Endodermal cell (in vitro differentiated cells): ENCODE results near the gene CD83. TPM values are rescaled to one million over a fixed set of nuclear protein-coding genes. Genes with fewer than 3 reads are reported as not detected.

Source experiments
- DNase-seq: peaks from one replicate; pipeline ENCODE4 v3.0.0-alpha.2; 2017
- H3K27ac ChIP-seq: 2 replicates; pipeline ENCODE4 v1.5.1; 2013; ENCODE audit warnings: mild to moderate bottlenecking, low read depth, low read length, moderate library complexity
- H3K27me3 ChIP-seq: 2 replicates; pipeline ENCODE4 v1.6.1; 2013; ENCODE audit warnings: mild to moderate bottlenecking, low read length, moderate library complexity; ENCODE audit not compliant: insufficient read depth, control insufficient read depth, poor library complexity, severe bottlenecking
- H3K36me3 ChIP-seq: 2 replicates; pipeline ENCODE4 v1.7.0; 2013; ENCODE audit warnings: mild to moderate bottlenecking, low read length, moderate library complexity; ENCODE audit not compliant: control insufficient read depth, insufficient read depth
- H3K4me1 ChIP-seq: one replicate; pipeline ENCODE4 v1.7.0; 2013; ENCODE audit warnings: low read length; ENCODE audit not compliant: control insufficient read depth, insufficient read depth
- H3K4me3 ChIP-seq: 2 replicates; pipeline ENCODE4 v1.5.1; 2013; ENCODE audit warnings: mild to moderate bottlenecking, low read length, moderate library complexity
- H3K9ac ChIP-seq: 2 replicates; pipeline ENCODE4 v1.6.1; 2013; ENCODE audit warnings: mild to moderate bottlenecking, low read length, moderate library complexity; ENCODE audit not compliant: poor library complexity, severe bottlenecking; ENCODE audit errors: extremely low read depth
- H3K9me3 ChIP-seq: 2 replicates; pipeline ENCODE4 v1.6.1; 2013; ENCODE audit warnings: mild to moderate bottlenecking, low read length, moderate library complexity; ENCODE audit not compliant: control insufficient read depth
- H3K27ac Mint-ChIP-seq: 2 replicates; pipeline ENCODE4 v1.8.0; 2020; ENCODE audit warnings: mixed read lengths
- H3K27me3 Mint-ChIP-seq: 2 replicates; pipeline ENCODE4 v1.8.0; 2021; ENCODE audit warnings: mild to moderate bottlenecking, mixed read lengths; ENCODE audit not compliant: insufficient read depth
- H3K36me3 Mint-ChIP-seq: 2 replicates; pipeline ENCODE4 v1.8.0; 2020; ENCODE audit warnings: low read depth, mixed read lengths
- H3K4me1 Mint-ChIP-seq: 2 replicates; pipeline ENCODE4 v1.8.0; 2020; ENCODE audit warnings: mixed read lengths
- H3K4me3 Mint-ChIP-seq: 2 replicates; pipeline ENCODE4 v1.8.0; 2020; ENCODE audit warnings: mild to moderate bottlenecking, moderate library complexity, mixed read lengths
- H3K9me3 Mint-ChIP-seq: 2 replicates; pipeline ENCODE4 v1.8.0; 2020; ENCODE audit warnings: mild to moderate bottlenecking, mixed read lengths
- WGBS, 2 experiments: methylation state at CpG; one replicate each; pipeline versions ENCODE4 v1.1.5 to v1.1.7; 2013; ENCODE audit warnings: missing lambda C conversion rate in 2 of 2, mixed read lengths in 1 of 2; ENCODE audit not compliant: insufficient coverage in 1 of 2, insufficient read length in 1 of 2; 5-methylcytosine and 5-hydroxymethylcytosine counted together
- long read RNA-seq, 4 experiments: library from polyadenylated mRNA in 2 of 4; library from RNA in 1 of 4; library from capped mRNA in 1 of 4; stranded (forward) in 3 of 4; unstranded in 1 of 4; transcript quantifications; one replicate each; pipeline ENCODE4 v2.0.0, GENCODE V29; 2020 to 2021; ENCODE audit warnings: inconsistent platforms in 1 of 4
- polyA plus RNA-seq, 2 experiments: library from polyadenylated mRNA; stranded (reverse); fragments of 50-300 nt; gene quantifications; one replicate each; pipeline ENCODE4 v1.2.3, GENCODE V29; 2013
- total RNA-seq, 2 donors: library from RNA; stranded (reverse); fragmentation: NEBNext Ultra II Directional in 1 of 2; extraction: Animal tissue kit (Norgen Biotek cat#: 25700) in 1 of 2; gene quantifications; 2 replicates in 1 of 2; 3 replicates in 1 of 2; pipeline ENCODE4 v1.2.1, GENCODE V29; 2021
- TF ChIP-seq, protein P1 (sequence below): fragments of 200-600 bp; sonication (generic); conservative IDR thresholded peaks from 2 replicates; pipeline ENCODE4 v1.5.0; 2021; ENCODE audit warnings: antibody characterized with exemption, mild to moderate bottlenecking

CD83 gene, protein sequence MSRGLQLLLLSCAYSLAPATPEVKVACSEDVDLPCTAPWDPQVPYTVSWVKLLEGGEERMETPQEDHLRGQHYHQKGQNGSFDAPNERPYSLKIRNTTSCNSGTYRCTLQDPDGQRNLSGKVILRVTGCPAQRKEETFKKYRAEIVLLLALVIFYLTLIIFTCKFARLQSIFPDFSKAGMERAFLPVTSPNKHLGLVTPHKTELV
- total RNA-seq: 1 to 10 TPM; 2.8 to 7.0 TPM
- polyA plus RNA-seq (2013, experiment 1 of 2): 7.9 TPM
- polyA plus RNA-seq (2013, experiment 2 of 2): 7.2 TPM
- long read RNA-seq, experiment 1, partial matches to known transcripts: 0 of 7 reads
- long read RNA-seq, experiment 1, other reads (novel, unspliced or antisense): 4 of 7 reads
- long read RNA-seq, experiment 2, transcript CD83-201 (5 exons, 2,471 nt): major isoform, 23 of 27 reads
- long read RNA-seq, experiment 2, partial matches to known transcripts: 1 of 27 reads
- long read RNA-seq, experiment 2, other reads (novel, unspliced or antisense): 3 of 27 reads
- long read RNA-seq, experiment 3, transcript CD83-201 (5 exons, 2,471 nt): major isoform, 21 of 24 reads
- long read RNA-seq, experiment 3, partial matches to known transcripts: 0 of 24 reads
- long read RNA-seq, experiment 3, other reads (novel, unspliced or antisense): 3 of 24 reads
- long read RNA-seq, experiment 4, partial matches to known transcripts: 1 of 4 reads
- long read RNA-seq, experiment 4, other reads (novel, unspliced or antisense): 0 of 4 reads

- Histone ChIP-seq H3K4me1 (no peaks in the 10 kb centered on the region), H3K27ac (no peak within 1 kb of the TSS), H3K27me3 (peaks cover 15% of the 10 kb centered on the region), H3K4me3 (peak within 1 kb of the TSS; percentile 78), H3K9me3 (no peaks in the 10 kb centered on the region), H3K36me3 (no peaks in the 10 kb centered on the region), H3K9ac (peak within 1 kb of the TSS; percentile 24)
- Mint-ChIP-seq H3K36me3 (no peaks in the 10 kb centered on the region), H3K27ac (peak within 1 kb of the TSS; percentile 74), H3K27me3 (peaks cover 39% of the 10 kb centered on the region), H3K9me3 (no peaks in the 10 kb centered on the region), H3K4me3 (peak within 1 kb of the TSS; percentile 84), H3K4me1 (peaks cover 6% of the 10 kb centered on the region)
- WGBS, 2 experiments: 1 to 5% methylated on average over 20 to 106 of the region's 106 CpGs
- DNase-seq: peak; percentile 87
- TF ChIP-seq, protein P1, sequence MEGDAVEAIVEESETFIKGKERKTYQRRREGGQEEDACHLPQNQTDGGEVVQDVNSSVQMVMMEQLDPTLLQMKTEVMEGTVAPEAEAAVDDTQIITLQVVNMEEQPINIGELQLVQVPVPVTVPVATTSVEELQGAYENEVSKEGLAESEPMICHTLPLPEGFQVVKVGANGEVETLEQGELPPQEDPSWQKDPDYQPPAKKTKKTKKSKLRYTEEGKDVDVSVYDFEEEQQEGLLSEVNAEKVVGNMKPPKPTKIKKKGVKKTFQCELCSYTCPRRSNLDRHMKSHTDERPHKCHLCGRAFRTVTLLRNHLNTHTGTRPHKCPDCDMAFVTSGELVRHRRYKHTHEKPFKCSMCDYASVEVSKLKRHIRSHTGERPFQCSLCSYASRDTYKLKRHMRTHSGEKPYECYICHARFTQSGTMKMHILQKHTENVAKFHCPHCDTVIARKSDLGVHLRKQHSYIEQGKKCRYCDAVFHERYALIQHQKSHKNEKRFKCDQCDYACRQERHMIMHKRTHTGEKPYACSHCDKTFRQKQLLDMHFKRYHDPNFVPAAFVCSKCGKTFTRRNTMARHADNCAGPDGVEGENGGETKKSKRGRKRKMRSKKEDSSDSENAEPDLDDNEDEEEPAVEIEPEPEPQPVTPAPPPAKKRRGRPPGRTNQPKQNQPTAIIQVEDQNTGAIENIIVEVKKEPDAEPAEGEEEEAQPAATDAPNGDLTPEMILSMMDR: peak; percentile 64
Observed at GRCh38 chr6:14117158-14118090, at the start of gene CD83. Gene CD83 (plus strand): TSS chr6:14117772. CDS start chr6:14117812, 40 bp downstream.

- peaks cover 4% of the 10 kb centered on the region for H3K9me3 Mint-ChIP-seq
- TF ChIP-seq, protein P1: no peak
- no peaks in the 10 kb centered on the region for H3K36me3 Mint-ChIP-seq
- peaks cover 2% of the 10 kb centered on the region for H3K4me1 Mint-ChIP-seq
- no peak overlapping the region for H3K9ac ChIP-seq
- no peak overlapping the region for H3K27ac ChIP-seq
- H3K27me3 Mint-ChIP-seq: peaks cover 6% of the 10 kb centered on the region
- peaks cover under 1% of the 10 kb centered on the region for H3K9me3 ChIP-seq
- DNase-seq: no peak
- no peaks in the 10 kb centered on the region for H3K36me3 ChIP-seq
- no peak overlapping the region for H3K4me3 Mint-ChIP-seq
- H3K4me1 ChIP-seq: no peaks in the 10 kb centered on the region
- H3K27ac Mint-ChIP-seq: no peak overlapping the region
- 90 to 100% methylated on average over 2 to 4 of the region's 5 CpGs for WGBS, 2 experiments
- H3K4me3 ChIP-seq: no peak overlapping the region
- H3K27me3 ChIP-seq: no peaks in the 10 kb centered on the region
Observed at GRCh38 chr6:14068133-14068532, 49.4 kb upstream of the CD83 start.

DNA sequence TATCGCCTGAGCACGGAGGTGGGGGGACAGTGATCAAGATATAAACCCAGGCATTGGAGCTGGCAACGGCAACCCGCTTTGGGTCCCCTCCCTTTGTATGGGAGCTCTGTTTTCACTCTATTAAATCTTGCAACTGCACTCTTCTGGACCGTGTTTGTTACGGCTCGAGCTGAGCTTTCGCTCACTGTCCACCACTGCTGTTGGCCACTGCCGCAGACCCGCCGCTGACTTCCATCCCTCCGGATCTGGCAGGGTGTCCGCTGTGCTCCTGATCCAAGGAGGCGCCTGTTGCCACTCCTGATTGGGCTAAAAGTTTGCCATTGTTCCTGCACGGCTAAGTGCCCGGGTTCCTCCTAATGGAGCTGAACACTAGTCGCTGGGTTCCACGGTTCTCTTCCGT is 48.9 kb upstream of the CD83 start:
- Histone ChIP-seq H3K36me3 (no peaks in the 10 kb centered on the region), H3K9me3 (no peaks in the 10 kb centered on the region), H3K9ac (no peak overlapping the region), H3K27ac (no peak overlapping the region), H3K27me3 (no peaks in the 10 kb centered on the region), H3K4me1 (no peaks in the 10 kb centered on the region), H3K4me3 (no peak overlapping the region)
- peaks cover 2% of the 10 kb centered on the region for H3K4me1 Mint-ChIP-seq
- TF ChIP-seq, protein P1: no peak
- 93% methylated on average over 19 of the region's 19 CpGs for WGBS, 2 experiments
- H3K27ac Mint-ChIP-seq: no peak overlapping the region
- H3K36me3 Mint-ChIP-seq: no peaks in the 10 kb centered on the region
- H3K27me3 Mint-ChIP-seq: peaks cover 6% of the 10 kb centered on the region
- no peaks in the 10 kb centered on the region for H3K9me3 Mint-ChIP-seq
- H3K4me3 Mint-ChIP-seq: no peak overlapping the region
- no peak for DNase-seq
